ENCODE measurements around the gene LCE2A.

LCE2A gene

DNA sequence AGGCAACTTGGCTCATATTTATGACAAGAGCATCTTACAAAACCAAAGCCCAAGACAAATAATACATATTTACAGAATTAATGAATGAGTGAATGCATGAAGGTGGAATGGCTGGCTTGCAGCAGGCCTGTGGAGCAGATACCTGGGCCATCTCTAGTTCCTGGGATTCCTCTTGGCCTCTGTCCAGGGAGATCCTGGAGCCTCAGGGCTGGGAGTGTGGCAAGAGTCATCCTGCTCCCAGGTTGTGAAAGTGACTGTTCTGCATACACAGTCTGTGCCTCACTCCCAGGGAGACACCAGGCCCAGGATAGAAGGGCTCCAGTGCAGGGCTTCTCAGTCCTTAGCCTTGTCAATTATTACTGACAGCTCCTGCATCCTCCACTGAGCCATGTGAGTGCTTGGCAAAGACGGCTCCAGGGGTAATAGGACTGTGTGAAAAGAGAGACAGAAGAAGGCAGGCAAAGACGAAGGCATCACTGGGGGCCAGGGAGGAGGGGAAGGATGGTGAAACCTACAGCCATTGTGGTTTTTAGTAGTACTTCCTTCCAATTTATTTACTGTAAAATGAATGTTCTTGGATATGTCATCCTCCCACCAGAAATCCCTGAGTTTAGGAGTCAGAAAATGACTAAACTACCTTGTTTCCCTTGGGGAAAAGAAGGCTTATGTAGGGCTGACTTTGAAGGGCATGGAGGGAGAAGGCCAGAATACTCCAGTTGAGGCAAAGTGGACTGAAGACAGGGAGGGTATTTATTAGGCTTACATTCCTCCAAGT is 45.4 kb downstream of the LCE2A start:
- DNase-seq = no peak

GRCh38 chr1:152745289-152745704 is 47.2 kb downstream of the LCE2A start:
- peak in 1 of 3 donors; percentile 3 for DNase-seq

GRCh38 chr1:152745765-152746444 is 47.8 kb downstream of the LCE2A start:
- DNase-seq = no peak

- DNase-seq = no peak
Observed at GRCh38 chr1:152747831-152748230, 49.7 kb downstream of the LCE2A start.

All from suppressor macrophage treated with lipopolysaccharide for 1 hour (primary cell).